Gastrocnemius medialis (tissue), 4 donors: ENCODE data around the gene MFAP5. TPM values are rescaled to one million over a fixed set of nuclear protein-coding genes. Genes with fewer than 3 reads are reported as not detected.

Experiments used
- ATAC-seq, 2 donors: fragments of 150-250 bp; one replicate each; pipeline ENCODE4 v1.9.1; 2016
- DNase-seq, 2 donors: peaks; one replicate each; pipeline ENCODE4 v3.0.0-alpha.2; 2019
- H3K27ac ChIP-seq, 4 donors: fragments of 200-600 bp; sonication (generic); 1 replicate in 1 of 4; 2 replicates in 3 of 4; pipeline ENCODE4 v1.5.1; 2016 to 2018; ENCODE audit warnings: mild to moderate bottlenecking in 2 of 4, moderate library complexity in 1 of 4
- H3K27me3 ChIP-seq, 3 donors: fragments of 200-600 bp; sonication (generic) in 2 of 3; 1 replicate in 1 of 3; 2 replicates in 2 of 3; pipeline versions ENCODE4 v1.5.1 to v1.6.0; 2016 to 2019; ENCODE audit warnings: mild to moderate bottlenecking in 1 of 3, moderate library complexity in 1 of 3
- H3K36me3 ChIP-seq, 2 donors: fragments of 200-600 bp; sonication (generic) in 1 of 2; one replicate each; pipeline ENCODE4 v1.5.1; 2017 to 2018
- H3K4me1 ChIP-seq, 2 donors: fragments of 200-600 bp; sonication (generic) in 1 of 2; one replicate each; pipeline ENCODE4 v1.5.1; 2016 to 2017; ENCODE audit warnings: mild to moderate bottlenecking in 2 of 2
- H3K4me3 ChIP-seq, 4 donors: fragments of 200-600 bp; sonication (generic) in 3 of 4; 1 replicate in 1 of 4; 2 replicates in 3 of 4; pipeline ENCODE4 v1.5.1; 2016 to 2019; ENCODE audit warnings: mild to moderate bottlenecking in 2 of 4
- H3K9me3 ChIP-seq, 3 donors: fragments of 200-600 bp; sonication (generic) in 2 of 3; 1 replicate in 1 of 3; 2 replicates in 2 of 3; pipeline ENCODE4 v1.5.1; 2016 to 2019
- CTCF ChIP-seq, 5 experiments: fragments of 450-650 bp in 3 of 5; fragments of 200-600 bp in 2 of 5; sonication (generic) in 2 of 5; IDR thresholded peaks in 4 of 5; conservative IDR thresholded peaks in 1 of 5; 1 replicate in 4 of 5; 2 replicates in 1 of 5; pipeline ENCODE4 v1.5.1; 2016 to 2019; ENCODE audit warnings: antibody characterized with exemption in 5 of 5, mild to moderate bottlenecking in 3 of 5, moderate library complexity in 3 of 5
- POLR2A ChIP-seq, 2 donors: fragments of 450-650 bp; IDR thresholded peaks; one replicate each; pipeline ENCODE4 v1.6.1; 2017; ENCODE audit warnings: antibody characterized with exemption in 2 of 2, mild to moderate bottlenecking in 2 of 2, moderate library complexity in 2 of 2
- in situ Hi-C, 4 donors: fragments of 200-750 bp; cut with MboI; loops; one replicate each; pipeline versions ENCODE4 v1.15.0 to v1.8.0; 2017; ENCODE audit warnings: low sequenced_read_pairs in 4 of 4
- intact Hi-C: fragments of 100-400 bp; cut with DNase I; formaldehyde crosslinking; loops from one replicate; pipeline ENCODE4 v1.15.1; 2023; ENCODE audit warnings: low total_unique reads
- total RNA-seq, 4 donors: library from RNA; depleted of rRNA; stranded (reverse); fragments of >200 nt; gene quantifications; one replicate each; pipeline versions ENCODE4 v1.1.0 to v1.2.3, GENCODE V29; 2016

Gene MFAP5
- total RNA-seq, 4 donors from 2014 or later = 31.1 to 78.2 (median 52.0) TPM

GRCh38 chr12:8664228-8664913, 1.7 kb upstream of the MFAP5 start:
- in situ Hi-C loops (no loop called here), intact Hi-C loops (no loop called here)
- Histone ChIP-seq H3K27me3 (no peaks in the 10 kb centered on the region), H3K27ac (peak overlapping the region; percentile 34 to 57 (median 48)), H3K36me3 (no peaks in the 10 kb centered on the region), H3K4me1 (no peaks in the 10 kb centered on the region), H3K9me3 (no peaks in the 10 kb centered on the region), H3K4me3 (no peak overlapping the region)
- DNase-seq (peak; percentile 44 to 78), ATAC-seq (peak; percentile 45 to 64)
- TF ChIP-seq CTCF (IDR thresholded peaks at IDR 0.05 in 4 of 5, conservative IDR thresholded peaks at IDR 0.05 in 1 of 5) (no peak), POLR2A (IDR thresholded peaks at IDR 0.05) (peak in 1 of 2 donors; percentile 40)

- in situ Hi-C loops (no loop called here), intact Hi-C loops (no loop called here)
- peak overlapping the region in 2 of 4 donors; percentile 25 to 28 for H3K4me3 ChIP-seq
- TF ChIP-seq CTCF (IDR thresholded peaks at IDR 0.05 in 4 of 5, conservative IDR thresholded peaks at IDR 0.05 in 1 of 5) (no peak), POLR2A (IDR thresholded peaks at IDR 0.05) (no peak)
- ATAC-seq (no peak), DNase-seq (no peak)
- no peaks in the 10 kb centered on the region for H3K4me1 ChIP-seq
- H3K27me3 ChIP-seq = no peaks in the 10 kb centered on the region
- H3K9me3 ChIP-seq = no peaks in the 10 kb centered on the region
- no peaks in the 10 kb centered on the region for H3K36me3 ChIP-seq
- peak overlapping the region; percentile 20 to 61 (median 52) for H3K27ac ChIP-seq
Observed at GRCh38 chr12:8661751-8662150, 875 bp downstream of the MFAP5 start.

- Histone ChIP-seq H3K4me3 (peak overlapping the region in 1 of 4 donors; percentile 25), H3K4me1 (no peaks in the 10 kb centered on the region), H3K27ac (no peak overlapping the region), H3K9me3 (no peaks in the 10 kb centered on the region), H3K36me3 (no peaks in the 10 kb centered on the region), H3K27me3 (no peaks in the 10 kb centered on the region)
- no peak for ATAC-seq
- TF ChIP-seq CTCF (IDR thresholded peaks at IDR 0.05 in 4 of 5, conservative IDR thresholded peaks at IDR 0.05 in 1 of 5) (no peak), POLR2A (IDR thresholded peaks at IDR 0.05) (no peak)
- no peak for DNase-seq
- in situ Hi-C loops = no loop called here
- intact Hi-C loops = no loop called here
Observed at GRCh38 chr12:8661016-8661415, 1.6 kb downstream of the MFAP5 start.

GRCh38 chr12:8658346-8658745, 4.3 kb downstream of the MFAP5 start:
- in situ Hi-C loops = no loop called here
- no peaks in the 10 kb centered on the region for H3K36me3 ChIP-seq
- no peak overlapping the region for H3K27ac ChIP-seq
- H3K27me3 ChIP-seq = no peaks in the 10 kb centered on the region
- TF ChIP-seq POLR2A (IDR thresholded peaks at IDR 0.05) = no peak
- no peak for TF ChIP-seq CTCF (IDR thresholded peaks at IDR 0.05 in 4 of 5, conservative IDR thresholded peaks at IDR 0.05 in 1 of 5)
- ATAC-seq (peak in 1 of 2 donors; percentile 37), DNase-seq (no peak)
- intact Hi-C loops = no loop called here
- no peaks in the 10 kb centered on the region for H3K4me1 ChIP-seq
- no peaks in the 10 kb centered on the region for H3K9me3 ChIP-seq
- H3K4me3 ChIP-seq = no peak overlapping the region

GRCh38 chr12:8655421-8655820, 7.2 kb downstream of the MFAP5 start:
- in situ Hi-C loops = no loop called here
- Histone ChIP-seq H3K4me1 (no peaks in the 10 kb centered on the region), H3K27ac (no peak overlapping the region), H3K9me3 (no peaks in the 10 kb centered on the region), H3K27me3 (no peaks in the 10 kb centered on the region), H3K4me3 (no peak overlapping the region), H3K36me3 (no peaks in the 10 kb centered on the region)
- DNase-seq (no peak), ATAC-seq (no peak)
- intact Hi-C loops = no loop called here
- TF ChIP-seq POLR2A (IDR thresholded peaks at IDR 0.05) = no peak
- TF ChIP-seq CTCF (IDR thresholded peaks at IDR 0.05 in 4 of 5, conservative IDR thresholded peaks at IDR 0.05 in 1 of 5) = no peak
